Neural progenitor cell (in vitro differentiated cells): ENCODE measurements around the gene NEK1.

ENCODE experiments used
- CTCF ChIP-seq: fragments of 200-600 bp; sonication (generic); IDR thresholded peaks from 2 replicates; pipeline ENCODE4 v1.5.1; 2017; ENCODE audit warnings: antibody characterized with exemption, mild to moderate bottlenecking
- EZH2 ChIP-seq: fragments of 200-600 bp; sonication (generic); IDR thresholded peaks from 2 replicates; pipeline ENCODE4 v1.6.1; 2017; ENCODE audit warnings: antibody characterized with exemption, mild to moderate bottlenecking, moderate library complexity

GRCh38 chr4:169443748-169444147, 168.6 kb downstream of the NEK1 start:
- TF ChIP-seq CTCF (no peak), EZH2 (no peak)
